Measurements from ENCODE around the gene SHB. TPM values are rescaled to one million over a fixed set of nuclear protein-coding genes. Genes with fewer than 3 reads are reported as not detected.

SHB gene
- total RNA-seq, 1 donor: 19.9 TPM

DNA sequence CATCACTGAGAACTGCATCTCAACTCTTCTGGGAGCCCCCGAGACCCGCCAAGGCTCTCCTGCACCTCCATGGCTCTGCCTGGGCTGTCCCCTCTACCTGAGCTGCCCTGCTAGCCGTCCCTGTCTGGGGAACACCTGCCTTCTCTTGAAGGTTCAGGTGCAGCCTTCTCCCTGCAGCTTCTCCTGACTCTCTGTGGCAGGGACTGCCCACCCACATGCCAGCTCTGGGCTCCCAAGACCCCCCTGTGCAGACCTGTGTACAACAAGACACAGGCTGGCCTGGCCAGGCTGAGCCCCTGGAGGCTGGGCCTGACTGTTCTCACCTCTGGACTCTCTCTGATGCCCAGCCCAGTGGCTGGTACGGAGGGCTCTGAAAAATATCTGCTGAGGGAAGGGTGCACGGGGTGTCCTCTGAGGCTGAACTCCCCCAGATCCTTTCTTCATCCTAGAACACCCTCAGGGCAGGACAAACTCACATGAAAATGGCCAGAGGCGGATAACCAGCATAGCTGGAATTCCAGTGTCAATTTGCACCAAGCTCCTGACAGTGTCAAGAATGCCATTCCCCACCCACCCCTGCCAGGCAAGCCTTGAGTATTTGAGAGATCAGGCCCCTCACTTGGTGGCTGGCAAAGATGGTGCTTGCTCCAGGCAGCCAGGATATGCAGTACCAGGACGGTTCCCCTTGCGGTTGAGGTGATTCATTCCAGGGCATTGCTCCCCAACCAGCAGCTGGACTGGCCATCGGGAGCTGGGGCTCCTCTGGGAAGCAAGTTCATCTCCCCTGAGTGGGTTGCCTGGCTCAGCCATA is 124.2 kb downstream of the SHB start:
- H3K4me3 ChIP-seq (ENCODE audit: low read depth, low read length): no peak overlapping the region
- DNase-seq (ENCODE audit: low read depth): no peak
- TF ChIP-seq, protein P1, sequence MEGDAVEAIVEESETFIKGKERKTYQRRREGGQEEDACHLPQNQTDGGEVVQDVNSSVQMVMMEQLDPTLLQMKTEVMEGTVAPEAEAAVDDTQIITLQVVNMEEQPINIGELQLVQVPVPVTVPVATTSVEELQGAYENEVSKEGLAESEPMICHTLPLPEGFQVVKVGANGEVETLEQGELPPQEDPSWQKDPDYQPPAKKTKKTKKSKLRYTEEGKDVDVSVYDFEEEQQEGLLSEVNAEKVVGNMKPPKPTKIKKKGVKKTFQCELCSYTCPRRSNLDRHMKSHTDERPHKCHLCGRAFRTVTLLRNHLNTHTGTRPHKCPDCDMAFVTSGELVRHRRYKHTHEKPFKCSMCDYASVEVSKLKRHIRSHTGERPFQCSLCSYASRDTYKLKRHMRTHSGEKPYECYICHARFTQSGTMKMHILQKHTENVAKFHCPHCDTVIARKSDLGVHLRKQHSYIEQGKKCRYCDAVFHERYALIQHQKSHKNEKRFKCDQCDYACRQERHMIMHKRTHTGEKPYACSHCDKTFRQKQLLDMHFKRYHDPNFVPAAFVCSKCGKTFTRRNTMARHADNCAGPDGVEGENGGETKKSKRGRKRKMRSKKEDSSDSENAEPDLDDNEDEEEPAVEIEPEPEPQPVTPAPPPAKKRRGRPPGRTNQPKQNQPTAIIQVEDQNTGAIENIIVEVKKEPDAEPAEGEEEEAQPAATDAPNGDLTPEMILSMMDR (IDR thresholded peaks at IDR 0.05; ENCODE audit: insufficient read depth, low read depth, low read length): no peak

DNA sequence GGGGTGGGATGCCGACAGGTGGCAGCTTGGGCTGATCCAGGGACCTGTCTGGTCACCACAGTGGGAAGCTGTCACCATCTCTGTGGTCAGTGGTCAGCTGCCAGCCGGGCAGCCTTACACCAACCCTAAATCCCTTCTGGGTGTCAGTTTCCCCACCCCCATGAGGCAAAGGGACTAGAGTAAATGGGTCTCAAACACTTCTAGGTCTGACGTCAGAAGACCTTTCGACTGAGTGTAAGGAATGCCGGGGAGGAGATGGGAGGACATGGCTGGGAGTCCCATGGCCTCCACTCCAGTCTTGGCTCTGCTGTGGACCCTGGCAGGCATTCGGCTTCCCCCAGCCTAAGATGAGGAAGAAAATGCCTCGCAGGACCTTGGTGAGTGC is 124.8 kb downstream of the SHB start:
- no peak for DNase-seq (ENCODE audit: low read depth)
- no peak overlapping the region for H3K4me3 ChIP-seq (ENCODE audit: low read depth, low read length)
- TF ChIP-seq, protein P1 (IDR thresholded peaks at IDR 0.05; ENCODE audit: insufficient read depth, low read depth, low read length): no peak

DNA sequence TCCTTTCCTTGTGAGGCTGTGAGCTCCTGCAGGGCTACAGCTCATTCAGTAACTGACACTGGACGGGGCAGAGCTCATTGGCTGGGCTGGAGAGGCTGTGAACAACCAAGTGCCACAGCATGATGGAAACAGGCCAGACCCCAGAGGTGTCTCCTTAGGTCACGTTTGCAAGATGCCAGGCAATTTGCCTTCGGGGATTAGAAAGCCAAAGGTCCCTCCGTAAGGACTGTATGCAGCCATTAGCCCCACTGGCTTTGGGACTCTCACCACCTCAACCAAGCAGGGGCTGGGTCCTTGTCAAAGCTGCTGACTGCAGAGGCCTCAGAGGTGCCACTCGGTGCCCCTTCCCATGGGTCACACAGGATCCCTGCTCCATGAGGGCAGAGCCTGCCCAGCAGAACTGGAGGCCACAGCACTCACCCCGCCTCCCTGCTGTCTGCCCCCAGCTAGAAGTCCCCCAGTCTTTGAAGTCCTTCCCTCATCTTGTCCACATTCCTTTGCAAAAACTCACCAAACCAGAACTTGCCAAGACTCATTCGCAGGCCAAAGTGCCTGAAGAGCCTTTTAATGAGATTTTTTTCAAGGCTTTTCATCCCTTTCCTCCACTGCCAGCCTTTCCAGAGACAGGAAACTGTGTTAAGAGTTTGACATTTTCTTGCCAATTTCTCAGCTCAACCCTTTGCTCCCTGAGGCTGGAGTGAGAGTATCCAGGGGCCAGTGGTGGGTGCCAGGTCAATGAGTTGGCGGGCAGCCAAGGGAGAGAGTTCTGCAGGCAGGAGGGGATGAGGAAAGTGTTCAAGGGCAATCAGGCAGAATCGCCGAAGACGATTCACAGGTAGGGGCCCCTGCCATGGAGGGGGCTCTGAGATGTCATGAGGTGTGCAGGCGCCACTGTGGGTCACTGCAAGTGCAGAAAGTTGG is 125.4 kb downstream of the SHB start:
- no peak overlapping the region for H3K4me3 ChIP-seq (ENCODE audit: low read depth, low read length)
- TF ChIP-seq, protein P1 (IDR thresholded peaks at IDR 0.05; ENCODE audit: insufficient read depth, low read depth, low read length): no peak
- peak; percentile 83 for DNase-seq (ENCODE audit: low read depth)

DNA sequence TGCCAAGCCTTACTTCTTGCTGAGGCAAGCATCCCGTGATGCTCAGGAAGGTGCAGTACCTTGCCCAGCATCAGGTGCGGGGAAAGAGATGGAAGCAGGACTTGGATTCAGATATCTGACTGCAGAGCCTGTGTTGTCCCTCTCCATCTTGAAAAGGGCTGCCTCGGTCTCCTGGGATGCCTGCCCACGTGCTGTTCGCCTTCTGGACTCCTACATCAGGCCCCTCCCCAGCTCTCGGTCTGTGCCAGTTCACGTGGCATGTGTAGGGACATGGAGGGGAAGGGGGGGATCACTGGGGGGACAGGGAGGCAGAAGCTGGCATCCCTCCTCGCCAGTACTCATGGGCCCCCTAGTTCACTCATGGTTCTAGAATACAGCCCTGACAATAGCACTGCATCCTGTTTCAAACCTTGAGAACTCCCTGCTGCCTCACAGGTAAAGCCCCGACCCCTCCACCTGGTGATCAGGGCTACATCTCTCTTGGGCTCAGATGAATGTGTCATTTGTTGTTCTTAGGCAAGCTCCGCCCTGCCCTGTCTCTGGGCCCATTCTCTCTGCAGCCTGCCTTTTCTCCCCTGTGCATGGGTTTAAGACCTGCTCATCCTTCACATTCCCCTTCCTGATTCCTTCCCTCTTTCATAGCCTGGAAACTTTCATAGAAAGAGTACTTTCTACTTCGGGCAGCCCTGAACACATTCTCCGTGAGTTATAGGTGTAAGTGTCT is 126.2 kb downstream of the SHB start:
- TF ChIP-seq, protein P1 (IDR thresholded peaks at IDR 0.05; ENCODE audit: insufficient read depth, low read depth, low read length): no peak
- DNase-seq (ENCODE audit: low read depth): no peak
- no peak overlapping the region for H3K4me3 ChIP-seq (ENCODE audit: low read depth, low read length)

DNA sequence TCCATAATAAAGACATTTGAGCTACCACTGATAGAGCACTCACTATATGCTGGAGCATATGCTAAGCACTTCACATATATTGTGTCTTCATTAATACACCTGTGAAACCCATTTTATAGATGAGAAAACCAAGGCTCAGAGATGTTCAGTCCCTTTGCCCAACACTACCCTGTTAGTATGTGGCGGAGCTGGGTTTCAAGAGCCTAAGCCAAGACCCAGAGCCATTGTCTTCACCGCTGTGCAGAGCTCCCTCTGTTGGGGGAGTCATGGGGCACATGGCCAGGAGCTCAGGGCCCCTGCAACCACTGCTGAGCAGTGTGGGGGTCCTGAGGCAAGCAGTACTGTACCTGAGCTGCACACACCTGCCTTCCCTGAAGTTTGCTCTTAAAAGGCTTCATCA is 127.8 kb downstream of the SHB start:
- TF ChIP-seq, protein P1 (IDR thresholded peaks at IDR 0.05; ENCODE audit: insufficient read depth, low read depth, low read length): no peak
- no peak overlapping the region for H3K4me3 ChIP-seq (ENCODE audit: low read depth, low read length)
- no peak for DNase-seq (ENCODE audit: low read depth)

DNA sequence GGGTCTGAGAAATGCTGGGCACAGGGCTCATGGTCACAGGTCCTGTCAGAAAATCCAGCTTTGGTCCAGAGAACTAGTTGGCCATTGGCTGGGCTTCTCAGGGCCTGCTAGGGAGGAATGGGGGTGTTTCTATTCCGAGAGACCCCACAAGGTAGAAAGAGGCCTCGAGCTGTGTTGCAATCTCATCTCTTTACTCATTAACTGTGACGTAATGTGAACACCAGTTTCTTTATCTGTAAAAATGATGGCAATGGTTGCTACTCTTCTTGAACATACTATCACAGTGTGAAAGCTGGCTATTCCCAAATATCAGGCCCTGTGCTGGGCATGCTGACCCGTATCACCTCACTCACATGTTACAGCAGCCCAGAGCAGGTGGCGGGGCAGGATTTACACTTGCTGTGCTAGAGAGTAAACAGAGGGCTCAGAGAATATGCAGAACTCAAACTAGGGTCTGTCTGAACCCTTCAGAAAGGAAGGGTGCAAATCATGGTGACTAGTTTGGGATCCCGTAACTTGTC is 129.4 kb downstream of the SHB start:
- TF ChIP-seq, protein P1 (IDR thresholded peaks at IDR 0.05; ENCODE audit: insufficient read depth, low read depth, low read length): no peak
- DNase-seq (ENCODE audit: low read depth): peak; percentile 71
- no peak overlapping the region for H3K4me3 ChIP-seq (ENCODE audit: low read depth, low read length)
